Right renal cortex interstitium (tissue), 3 donors: ENCODE measurements around the gene GTPBP8. TPM values are rescaled to one million over a fixed set of nuclear protein-coding genes. Genes with fewer than 3 reads are reported as not detected.
"Not testable (repeated sequence)": the region's sequence is repeated elsewhere in the genome, so short reads cannot be mapped to it uniquely, and the experiment has no call there.

Experiments used
- DNase-seq, 3 donors: peaks; one replicate each; pipeline ENCODE4 v3.0.0-alpha.2; 2013; ENCODE audit warnings: low read depth in 3 of 3, low spot score in 2 of 3
- polyA plus RNA-seq, 3 donors: library from polyadenylated mRNA; unstranded; fragments of 120-200 nt; gene quantifications; one replicate each; pipeline ENCODE4 v1.2.1, GENCODE V29; 2013; ENCODE audit not compliant: insufficient read length in 3 of 3

Gene GTPBP8
- polyA plus RNA-seq, 3 donors: 20.3 to 25.7 (median 24.6) TPM

DNA sequence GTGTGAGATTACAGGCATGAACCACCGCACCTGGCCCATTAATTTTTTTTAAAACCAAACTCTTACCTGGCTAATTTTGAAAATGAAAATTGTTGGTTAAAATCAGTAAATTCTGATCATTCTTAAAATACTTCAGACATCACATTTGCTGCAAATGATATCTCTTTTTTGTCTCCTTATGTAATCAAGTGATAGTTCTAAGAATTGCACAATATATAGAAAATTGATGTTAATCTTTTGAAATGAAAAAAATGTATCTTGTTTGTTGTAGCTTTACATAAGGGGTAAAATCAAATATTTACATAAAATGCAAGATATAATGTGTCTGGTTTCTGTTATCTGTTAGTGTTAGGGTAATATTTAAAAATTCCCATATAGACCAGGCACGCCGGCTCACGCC is 5.0 kb downstream of the GTPBP8 start:
- no peak for DNase-seq

DNA sequence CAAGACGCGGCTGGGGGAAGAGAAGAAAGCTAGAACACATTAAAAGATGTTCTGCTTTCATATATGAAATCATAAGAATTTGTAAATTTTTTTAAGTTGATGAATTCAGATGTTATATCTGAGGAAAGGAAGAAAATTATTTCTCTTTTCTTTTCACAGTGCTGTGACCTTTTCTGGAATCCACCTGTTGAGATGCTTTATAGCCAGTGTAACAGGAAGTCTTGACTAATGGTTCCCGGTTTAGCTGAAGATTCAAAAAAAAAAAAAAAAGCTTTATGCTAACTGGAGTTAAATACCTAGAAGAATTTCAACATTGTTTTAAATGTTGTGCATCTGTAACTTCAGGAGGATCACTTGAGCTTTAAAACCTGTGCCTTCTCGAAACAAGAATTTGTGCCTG is 9.9 kb downstream of the GTPBP8 start:
- DNase-seq: no peak

DNA sequence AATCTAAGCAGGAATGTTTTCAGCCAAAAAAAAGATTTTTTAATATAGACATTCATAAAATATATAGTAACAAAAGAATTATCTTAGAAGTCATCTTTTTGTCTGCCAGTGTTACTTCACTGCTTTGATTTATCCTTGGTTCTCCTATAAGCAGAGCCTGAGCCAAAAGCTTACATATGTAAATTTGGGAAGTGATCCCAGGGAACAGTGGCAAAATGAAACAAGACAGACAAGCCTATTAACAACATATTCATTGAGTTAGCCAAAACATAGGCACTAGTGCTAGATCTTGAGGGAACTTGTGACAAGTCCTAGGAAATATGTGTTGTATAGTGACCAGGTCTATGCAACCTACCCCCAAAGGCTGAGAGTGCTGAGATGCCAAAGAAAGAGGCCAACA is 11.3 kb downstream of the GTPBP8 start:
- no peak for DNase-seq

DNA sequence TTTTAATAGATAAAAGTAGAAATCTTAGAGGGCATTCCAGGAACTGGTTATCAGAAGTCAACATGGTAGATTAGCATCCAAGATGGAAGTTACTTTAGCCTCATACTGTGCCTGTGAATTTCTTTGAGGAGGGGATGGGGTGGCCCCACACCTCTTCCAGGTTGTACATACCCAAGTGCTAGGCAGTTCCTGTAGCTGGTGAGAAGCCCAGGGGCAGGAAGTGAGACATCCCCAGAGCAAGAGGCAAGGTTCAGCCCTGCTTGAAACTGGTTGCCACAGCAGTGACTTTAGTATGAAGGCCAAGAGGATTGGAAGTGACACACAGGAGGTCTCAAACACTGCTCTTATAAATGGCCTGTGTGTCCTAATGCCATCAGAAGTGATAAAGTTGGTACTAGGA is 11.9 kb downstream of the GTPBP8 start:
- DNase-seq: no peak

DNA sequence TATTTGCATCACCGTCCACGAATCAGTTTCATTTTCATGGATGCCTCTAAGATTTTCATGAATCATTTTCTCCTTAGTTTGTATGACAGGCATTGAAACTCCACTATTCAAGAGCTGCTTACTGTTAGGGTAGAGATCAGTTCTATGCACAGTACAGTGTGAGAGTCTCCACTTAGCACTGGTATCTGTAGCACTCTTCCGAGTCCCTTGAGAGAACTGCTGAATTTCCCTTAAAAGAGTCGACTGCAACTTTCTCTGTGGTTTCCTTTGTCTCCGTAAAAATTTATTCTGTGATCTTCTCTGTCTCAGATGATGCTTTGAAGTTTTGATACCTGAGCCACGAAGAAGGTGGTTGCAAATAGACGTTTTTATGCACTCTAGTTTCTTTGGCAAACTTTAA is 14.8 kb downstream of the GTPBP8 start:
- no peak for DNase-seq

DNA sequence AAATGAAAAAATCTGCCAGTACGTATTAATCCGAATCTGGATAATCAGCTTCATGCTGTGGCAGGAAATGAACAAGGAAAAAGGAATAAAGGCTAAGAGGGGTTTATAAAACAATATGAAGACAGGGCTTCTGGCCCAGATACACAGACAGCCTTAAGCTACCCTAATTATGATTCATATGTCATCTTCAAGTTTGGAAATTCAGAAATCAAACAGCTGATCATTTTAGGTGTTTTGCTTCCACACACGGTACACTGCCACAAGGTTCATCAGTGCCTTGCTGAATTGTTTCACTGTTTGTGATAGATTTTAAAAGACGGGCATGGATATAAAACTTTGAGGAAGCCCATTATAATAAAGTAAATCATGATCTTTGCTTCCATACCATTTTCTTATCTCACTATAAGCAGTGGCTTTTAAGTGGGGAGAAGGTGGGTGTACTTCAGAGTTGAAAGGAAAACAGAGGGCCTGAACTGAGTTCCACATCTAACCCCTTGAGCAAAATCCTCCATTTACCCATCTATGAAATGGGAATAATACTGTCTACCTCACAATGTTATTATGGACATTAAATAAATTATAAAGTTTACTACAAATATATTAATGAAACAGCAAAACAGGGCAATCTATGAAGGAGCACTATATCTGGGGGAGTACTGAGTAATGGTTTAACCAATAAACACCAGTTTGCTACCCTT is 15.7 kb downstream of the GTPBP8 start:
- no peak for DNase-seq

DNA sequence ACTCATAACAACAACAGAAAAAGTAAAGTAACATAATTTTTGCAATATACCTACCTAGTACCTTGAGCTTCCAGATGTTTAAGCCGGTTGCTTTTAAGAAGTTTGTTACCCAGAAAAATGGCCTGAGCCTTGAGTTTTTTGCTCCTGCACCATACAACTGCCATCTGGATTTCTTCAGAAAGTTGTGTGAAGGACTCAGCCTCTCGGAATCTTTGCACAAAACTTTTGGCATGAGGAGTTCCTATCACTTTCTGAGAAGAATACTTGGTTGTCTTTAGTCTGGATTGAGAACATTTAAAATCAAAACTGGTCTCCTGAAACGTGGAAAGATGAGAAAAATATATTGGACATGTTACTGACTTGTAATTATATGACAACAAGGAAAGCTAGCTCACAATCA is 17.3 kb downstream of the GTPBP8 start:
- no peak for DNase-seq

DNA sequence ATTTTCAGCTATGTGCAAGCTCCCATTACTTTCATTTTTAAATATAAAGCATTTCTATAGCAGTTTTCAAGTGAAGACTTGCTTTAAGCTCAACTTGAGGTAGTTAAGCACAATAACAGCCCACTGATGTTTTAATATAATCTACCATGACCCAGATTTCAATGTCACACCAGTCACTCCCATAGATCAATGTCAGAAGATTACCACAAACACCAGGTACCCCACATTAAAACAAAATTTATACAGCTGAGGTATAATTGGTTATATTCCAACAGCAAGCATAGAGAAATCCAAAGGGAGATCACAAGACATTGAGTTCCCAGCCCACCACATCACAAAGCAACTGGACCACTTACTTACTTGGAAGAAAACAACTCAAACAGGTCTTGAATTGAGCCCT is 22.8 kb downstream of the GTPBP8 start:
- DNase-seq: no peak

DNA sequence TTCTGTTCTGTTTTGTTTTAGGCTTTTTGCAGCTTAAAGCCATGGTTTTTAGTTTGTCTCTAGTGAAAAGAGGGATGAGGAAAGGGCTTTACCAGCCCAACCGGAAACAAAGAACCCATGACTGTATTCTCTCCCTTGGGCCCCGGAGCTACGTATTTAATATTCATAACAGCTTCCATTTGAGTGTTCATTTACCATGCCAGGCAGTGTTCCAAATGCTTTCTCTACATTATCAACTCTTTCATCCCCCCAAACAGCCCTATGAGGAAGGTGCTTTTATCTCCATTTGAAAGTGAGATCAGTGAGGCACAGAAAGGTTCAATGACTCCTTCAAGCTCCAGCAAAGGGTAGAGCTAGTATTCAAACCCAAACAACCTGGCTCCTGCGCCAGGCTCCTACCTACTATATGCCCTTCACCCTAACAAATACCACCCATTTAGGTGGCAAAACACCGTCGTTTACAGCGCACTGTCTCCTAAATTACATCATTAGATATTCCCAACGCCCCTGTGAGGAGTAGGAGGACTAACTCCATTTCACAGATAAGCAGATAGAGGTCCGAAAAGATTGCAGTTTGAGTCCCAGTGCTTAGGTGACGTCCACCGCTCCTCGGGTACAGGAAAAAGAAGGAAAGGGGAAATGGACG is 27.9 kb downstream of the GTPBP8 start:
- DNase-seq: peak in 1 of 3 donors; percentile 36

DNA sequence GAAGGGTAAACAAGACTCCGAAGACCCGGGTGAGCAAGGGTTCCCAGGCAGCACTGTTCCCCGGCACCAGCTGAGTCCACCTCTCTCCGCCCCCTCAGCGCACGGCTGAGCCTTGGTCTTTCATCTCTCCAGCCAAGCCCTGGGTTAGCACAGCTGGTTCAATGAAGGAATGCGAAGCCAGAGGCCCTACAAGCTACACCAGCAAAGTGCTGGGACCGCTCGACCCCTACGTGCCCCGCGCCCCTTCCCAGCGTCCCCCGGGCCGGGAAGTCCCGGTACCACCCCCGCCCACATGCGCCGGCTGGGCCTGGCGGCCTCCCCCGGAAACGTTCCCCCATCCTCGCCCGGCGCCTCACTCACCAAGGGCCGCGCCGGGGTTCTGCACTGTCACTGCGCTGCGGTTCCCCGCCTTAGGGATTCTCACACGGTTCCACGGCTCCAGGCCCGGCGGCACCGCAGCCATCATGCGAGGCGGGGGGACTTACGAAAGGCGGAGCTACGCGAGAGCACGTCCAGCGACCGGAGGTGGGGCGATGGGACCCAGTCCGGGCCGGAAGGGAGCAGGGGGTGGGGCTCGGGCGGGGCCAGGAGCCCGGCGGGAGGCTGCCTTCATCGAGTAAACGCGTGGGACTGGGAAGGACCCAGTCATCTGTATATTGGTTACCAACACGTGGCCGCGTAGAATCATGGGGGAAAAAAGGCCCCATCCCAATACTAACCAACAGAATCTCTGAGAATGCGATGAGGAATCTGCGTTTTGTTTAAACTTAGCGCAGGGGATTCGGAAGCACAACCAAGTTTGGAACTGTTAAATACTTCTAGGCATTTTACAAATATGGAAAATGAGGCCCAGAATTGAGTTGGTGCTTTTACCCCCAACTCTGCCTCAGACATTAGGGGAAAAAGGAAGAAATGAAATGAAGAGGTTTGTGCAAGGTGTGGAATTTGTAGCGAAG is 28.7 kb downstream of the GTPBP8 start:
- peak; percentile 74 to 90 (median 79) for DNase-seq

DNA sequence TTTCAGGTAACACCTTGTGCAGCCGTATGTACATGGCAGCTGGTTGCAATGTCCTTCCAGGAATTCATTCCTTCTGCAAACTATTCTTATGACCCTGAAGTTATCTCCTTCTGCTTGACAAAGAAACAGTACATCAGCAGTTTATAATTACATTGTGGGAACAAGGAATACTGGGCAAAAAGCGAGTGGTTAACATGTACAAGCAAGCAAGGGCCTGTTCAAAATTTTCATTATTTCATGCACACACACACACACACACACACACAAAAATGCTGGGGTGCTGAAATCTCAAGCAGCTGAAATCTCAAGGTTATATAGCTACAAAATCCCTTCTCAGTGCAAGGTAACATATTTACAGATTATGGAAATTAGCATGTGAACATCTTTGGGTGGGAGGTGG is 30.7 kb downstream of the GTPBP8 start:
- no peak for DNase-seq

DNA sequence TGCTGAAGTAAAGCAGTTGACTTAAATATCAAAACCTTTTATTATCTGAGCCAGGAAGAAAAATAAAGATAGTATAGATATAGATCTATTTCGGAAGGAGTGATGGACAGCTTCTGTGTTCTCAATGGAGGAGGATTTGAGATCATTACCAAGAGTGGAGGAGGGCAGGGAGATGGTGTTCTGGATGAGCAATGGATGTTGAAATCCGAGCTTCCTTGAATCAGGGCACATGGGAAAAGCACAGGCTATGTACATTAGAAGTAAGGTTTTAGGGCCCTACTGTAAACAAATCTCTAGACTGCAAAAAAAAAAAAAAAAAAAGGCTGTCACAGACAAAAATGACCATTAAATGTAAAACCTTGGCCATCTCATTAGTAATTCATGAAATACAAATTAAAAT is 43.2 kb downstream of the GTPBP8 start:
- no peak for DNase-seq

DNA sequence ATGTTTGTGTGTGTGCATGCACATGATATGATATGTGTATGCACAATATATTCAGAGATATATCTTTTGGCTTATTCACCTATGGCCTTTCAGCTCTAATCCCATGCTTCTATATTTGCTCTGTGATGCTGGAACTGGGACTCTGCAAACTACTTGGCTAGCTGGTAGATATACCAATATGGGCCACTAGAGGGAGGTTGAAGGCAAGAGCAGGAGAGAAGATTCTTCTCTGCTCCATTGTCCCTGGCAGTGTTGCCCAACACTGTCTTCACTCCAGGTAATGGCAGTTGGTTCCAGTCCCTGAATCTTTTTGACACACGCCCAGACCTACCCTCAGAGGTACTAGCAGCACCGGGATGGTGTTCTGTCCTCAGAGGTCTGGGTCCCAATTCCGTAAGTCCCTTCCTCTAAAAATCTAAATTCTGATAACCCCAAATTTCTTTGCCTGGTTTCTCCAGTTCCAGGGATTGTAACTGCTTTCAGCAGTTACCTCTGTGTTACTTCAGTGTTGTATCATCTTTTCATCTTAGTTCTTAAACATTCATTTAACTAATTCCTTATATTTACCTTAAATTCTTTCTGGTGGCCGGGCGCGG is 44.7 kb downstream of the GTPBP8 start:
- DNase-seq: no peak

DNA sequence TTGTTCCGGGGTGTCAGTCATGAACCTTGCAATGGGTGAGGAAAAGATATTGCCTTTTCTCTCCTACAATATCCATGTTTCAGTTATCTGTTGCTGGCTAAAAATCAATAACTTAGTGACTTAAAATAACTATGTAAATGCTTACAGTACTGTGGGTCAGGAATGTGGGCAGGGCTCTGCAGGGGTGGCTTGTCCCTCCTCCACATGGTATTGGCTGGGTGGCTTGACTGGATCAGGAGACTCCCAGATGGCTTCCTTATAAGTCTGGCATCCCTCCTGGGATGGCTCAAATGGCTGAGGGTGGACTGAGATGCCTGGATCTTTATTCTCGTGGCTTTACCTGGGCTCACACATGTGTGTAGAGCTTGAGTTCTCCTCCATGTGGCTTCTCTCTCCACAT is 47.5 kb downstream of the GTPBP8 start:
- no peak for DNase-seq

DNA sequence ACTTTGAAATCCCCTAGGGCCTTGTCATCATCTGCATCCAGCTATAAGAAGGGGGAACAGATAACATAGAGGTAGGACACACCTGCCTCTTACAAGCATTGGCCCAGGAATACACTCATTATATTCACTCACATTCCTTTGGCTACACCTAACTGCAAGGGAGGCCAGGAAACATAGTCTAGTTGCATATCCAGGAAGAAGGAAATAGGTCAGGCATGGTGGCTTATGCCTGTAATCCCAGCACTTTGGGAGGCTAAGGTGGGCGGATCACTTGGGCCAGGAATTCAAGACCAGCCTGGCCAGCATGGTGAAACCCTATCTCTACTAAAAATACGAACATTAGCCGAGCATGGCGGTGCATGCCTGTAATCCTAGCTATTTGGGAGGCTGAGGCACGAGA is 48.8 kb downstream of the GTPBP8 start:
- no peak for DNase-seq

DNA sequence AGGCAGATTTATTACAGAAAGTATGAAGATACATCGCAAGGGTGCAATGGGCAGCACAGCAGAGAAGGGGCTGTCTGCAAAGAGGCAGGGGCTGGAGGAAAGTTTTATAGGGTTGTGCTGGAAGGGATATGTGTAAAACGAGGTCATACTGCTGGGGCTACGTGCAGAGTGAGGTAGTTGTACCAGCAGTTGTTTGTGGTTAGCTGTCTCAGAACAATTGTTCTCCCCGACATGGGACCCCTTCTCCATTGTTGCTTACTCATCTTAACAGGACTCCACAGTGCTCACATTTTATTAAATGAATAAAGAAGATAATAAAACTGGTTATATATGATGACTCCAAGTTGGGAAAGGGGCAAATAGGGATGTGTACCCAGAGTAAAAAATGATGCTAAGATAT is 49.4 kb downstream of the GTPBP8 start:
- DNase-seq: no peak

DNA sequence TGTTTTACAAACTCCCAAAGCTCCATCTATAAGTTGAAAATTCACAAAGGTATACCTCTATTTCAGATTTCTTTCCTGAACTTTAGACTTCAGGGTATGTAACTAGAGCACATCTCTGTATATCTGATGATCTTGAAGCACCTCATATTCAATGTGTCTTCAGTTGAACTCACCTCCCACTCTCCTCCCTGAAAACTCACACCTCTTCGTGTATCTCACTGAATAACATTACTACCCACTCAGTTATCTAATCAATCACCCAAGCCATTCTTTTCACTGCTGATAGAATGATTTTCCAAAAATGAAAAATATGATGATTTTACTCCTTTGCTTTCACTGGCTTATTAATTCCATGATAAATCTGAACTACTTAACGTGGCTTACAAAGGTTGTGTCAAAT is 52.9 kb downstream of the GTPBP8 start:
- DNase-seq: no peak

DNA sequence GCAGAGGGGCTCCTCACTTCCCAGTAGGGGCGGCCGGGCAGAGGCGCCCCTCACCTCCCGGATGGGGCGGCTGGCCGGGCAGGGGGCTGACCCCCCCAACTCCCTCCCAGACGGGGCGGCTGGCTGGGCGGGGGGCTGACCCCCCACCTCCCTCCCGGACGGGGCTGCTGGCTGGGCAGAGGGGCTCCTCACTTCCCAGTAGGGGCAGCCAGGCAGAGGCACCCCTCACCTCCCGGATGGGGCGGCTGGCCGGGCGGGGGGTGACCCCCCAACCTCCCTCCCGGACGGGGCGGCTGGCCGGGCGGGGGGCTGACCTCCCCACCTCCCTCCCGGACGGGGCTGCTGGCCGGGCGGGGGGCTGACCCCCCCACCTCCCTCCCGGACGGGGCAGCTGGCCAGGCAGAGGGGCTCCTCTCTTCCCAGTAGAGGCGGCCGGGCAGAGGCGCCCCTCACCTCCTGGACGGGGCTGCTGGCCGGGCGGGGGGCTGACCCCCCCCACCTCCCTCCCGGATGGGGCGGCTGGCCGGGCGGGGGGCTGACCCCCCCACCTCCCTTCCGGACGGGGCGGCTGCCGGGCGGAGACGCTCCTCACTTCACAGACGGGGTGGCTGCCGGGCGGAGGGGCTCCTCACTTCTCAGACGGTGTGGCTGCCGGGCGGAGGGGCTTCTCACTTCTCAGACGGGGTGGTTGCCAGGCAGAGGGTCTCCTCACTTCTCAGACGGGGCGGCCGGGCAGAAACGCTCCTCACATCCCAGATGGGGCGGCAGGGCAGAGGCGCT is 55.6 kb downstream of the GTPBP8 start:
- not testable (repeated sequence) for DNase-seq

DNA sequence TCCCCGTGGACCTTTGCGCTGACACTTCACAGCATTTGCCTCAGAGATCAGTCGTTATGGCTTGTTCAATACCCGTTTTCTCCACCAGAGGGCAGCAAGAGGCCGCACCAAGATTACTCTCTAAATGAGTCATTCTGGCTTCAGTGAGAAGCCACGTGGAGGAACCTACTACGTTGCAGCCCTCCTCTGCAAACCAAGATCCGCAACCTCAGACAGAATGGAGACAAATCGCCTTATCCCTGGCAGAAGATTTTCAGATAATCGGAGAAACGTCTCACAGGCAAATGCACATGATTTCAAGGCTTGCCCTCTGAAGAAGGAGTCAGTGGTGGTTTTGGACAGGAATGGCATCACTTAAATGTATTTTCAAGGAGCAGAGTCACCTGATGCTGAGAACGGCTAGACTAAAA is 60.5 kb downstream of the GTPBP8 start:
- peak; percentile 58 to 74 (median 60) for DNase-seq
